HG02840 (cell line): ENCODE data around the gene FMNL1.

Source experiments
- ATAC-seq: cut with Tn5 transposase; IDR thresholded peaks from one replicate; pipeline ENCODE4 v1.9.1; 2021; ENCODE audit warnings: mild to moderate bottlenecking, moderate library complexity, moderate number of reproducible peaks; ENCODE audit not compliant: unreplicated experiment, low FRiP score

FMNL1 gene

DNA sequence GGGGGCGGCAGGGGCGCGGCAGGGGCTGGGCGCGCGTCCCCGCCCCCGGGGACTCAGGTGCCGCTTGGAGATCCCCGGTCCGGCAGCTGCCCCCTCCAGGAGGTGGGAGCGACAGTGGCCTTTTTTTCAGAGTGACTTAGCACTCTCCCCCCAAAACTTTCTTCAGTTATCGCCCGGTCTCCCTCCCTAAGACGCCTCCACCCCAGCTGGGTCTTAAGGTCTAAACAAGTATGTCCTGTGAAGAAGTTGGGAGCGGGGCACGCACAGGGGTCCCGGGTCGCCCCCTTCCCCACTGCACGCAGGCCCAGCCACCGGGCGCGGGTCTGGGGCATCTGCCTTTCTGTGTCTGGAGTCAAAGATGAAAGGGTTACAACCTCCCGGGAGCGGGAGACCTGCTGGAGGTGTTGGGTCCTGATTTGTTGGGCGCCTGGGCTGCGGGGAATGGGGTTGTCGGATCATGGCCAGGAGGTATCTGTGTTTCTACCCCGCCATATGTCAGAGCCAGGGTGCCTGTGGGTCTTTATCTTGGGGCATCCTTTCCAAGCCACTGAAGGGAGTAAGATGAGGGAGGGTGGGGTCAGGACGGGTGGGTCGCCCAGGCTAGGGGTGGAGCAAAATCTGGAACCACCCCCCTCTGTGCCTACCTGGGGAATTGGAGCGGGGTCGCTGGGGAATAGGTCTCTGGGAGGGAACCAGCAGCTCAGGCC, 757 bp downstream of the FMNL1 start:
- no peak for ATAC-seq

DNA sequence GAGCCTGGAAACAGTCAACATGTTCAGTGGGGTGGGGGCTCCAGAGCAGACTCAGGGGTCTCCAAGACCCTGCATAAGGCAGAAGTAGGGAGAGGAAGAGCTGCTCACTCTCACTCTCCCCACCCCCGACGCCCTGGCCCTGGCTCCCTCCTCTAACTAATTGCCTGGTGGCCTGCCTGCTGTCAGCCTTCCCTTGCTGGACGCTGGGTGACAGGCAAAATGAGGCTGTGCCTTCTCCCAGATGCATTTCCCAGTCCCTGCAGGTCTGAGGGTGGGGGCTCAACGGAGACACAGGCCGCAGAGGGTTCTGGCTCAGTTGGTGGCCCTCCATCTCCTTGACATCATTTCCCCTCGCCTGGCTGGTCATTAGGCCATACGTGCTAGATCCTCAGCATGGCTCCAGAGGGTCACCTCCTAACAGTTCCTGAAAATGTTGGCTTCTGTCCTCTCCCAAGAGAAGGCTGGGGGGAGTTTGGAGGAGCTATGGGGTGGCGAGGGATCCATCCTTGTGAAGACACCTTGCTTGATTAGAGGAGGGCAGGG, 1.4 kb downstream of the FMNL1 start:
- ATAC-seq = no peak

DNA sequence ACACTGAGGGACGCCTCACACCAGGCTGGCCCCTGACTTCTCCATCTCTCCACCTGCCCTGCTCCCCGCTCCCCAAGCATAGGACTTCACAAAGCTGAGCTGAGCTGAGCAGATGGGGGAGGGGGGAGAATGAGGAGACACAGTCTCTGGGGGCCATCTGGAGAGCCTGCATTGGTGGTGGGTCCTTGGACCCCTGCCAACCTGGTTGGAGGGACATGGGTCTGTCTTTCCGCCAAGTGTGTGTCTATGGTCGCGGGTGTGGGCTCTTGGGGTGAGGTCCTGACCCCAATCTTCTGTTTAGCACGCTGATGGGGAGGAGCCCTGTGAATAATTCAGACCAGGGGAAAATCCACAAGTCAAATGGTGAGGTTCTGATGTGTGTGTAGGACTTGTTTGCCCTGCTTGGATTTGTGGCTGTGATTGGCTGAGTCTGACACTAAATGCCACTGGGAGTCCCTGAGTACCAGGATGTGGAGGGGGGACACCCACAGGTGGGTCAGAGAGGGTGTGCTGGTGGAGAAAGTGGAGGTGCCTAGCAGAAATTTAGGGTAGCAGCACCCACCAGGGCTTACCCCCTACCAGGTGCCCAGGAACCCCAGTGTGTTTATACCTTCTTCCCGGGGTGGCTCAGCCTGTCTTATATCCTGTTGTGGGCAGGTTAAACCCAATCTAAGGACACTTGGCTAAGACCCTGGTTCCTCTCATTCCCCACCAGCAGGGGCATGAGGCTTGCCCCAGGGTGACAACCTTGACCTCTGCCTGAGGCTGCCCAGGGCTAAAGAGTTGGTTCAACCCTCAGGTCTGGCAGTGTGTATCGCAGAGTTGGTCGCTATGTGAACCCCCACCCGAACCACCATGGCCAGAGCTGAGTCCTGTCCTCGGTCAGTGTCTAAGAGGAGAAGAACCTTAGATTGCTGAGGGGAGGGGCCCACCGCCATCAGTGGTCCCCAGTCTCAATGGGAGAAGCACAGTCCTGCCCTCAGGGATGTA, 2.1 kb downstream of the FMNL1 start:
- no peak for ATAC-seq

DNA sequence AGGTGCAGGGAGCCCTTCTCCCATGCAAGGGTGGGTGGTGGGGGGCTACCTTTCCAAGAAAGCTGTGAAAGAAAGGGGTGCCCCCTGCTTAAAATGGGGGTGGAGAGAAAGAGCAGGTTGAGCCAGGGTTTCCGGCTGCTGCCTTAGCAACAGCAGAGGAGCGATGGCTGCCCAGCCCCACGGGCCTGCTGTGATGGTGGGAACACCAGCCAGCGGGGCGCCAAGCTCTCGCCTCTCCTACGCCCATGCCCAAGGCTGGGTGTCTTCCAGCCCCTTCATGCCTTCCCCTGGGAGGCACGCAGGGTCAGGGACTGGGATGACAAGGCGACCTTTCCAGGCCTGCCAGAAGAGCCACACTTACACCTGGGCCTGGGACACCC, 3.0 kb downstream of the FMNL1 start:
- no peak for ATAC-seq

DNA sequence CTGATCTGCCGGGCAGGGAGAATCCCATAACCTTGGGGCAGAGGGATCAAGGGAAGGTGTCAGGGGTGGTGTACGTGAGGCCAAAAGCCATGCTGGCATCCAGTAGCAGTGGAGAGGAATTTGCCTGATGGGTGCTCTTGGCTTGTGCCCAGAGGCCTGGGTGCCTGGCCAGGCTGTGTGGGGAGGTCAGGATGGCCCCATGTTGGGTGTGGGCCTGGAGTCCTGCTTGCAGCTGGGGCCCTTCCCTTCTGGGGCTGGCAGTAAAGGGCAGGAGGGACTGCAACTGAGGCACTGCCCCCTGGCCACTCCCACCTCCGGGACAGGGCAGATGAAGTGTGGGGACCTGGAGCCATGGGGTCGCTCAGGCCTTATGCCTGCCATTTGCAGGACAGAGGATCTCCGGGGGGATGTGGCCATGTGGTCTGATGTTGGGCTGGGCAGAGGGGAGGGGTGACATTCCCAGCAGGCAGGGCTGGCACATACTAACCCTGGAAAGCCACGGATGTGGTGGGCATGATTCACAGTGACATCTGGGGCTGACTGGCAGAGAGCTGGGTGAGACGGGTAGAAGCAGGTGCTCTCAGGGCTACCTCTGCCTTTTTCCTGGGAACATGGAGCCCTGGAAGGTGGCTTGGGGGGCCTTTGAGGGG, 3.5 kb downstream of the FMNL1 start:
- no peak for ATAC-seq

DNA sequence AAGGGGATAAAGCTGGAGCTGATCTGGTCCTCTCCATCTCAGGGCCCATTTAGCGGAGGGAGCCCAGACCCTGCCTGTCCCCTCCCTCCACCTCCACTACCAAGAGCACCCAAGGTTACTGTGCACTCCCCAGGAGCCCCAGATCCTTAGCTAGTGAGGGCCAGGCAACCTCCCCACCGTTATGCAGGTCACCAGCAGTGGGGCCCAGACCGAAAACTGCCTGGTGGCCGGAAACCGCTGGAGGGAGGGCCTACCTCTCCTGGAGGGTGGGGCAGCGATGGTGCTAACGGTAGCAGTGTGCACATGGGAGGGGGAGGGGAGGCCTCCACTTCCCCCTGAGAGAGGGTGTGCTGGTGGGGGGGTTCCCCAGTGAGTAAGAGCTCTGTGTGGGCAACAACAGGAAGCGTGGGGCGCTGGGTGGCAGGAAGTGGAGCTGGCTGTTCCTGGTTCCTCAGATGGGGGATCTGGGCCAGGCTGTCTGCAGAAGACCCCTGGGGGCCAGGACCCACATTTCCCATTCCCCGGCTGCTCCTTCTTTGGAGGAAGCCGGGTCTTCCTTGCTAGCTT, 4.4 kb downstream of the FMNL1 start:
- peak; percentile 43 for ATAC-seq

DNA sequence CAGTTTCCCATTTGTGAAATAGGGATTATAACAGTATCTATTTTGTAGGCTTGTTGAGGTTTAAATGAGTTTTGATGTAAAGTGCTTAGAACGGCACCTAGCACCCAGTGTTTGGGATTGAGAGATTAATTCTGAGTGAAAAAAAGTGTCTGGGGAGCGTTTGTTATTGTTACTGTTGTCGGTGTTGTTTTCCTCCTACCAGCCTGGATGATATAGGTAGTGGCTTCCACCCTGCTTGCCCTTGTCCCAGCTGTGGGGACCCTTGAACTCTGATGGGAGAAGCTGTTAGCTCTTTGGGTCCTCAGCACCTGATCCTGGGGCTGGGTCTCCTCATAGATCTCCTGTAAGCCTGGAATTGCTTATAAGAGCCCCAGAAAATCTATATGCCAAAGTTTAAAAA, 4.9 kb downstream of the FMNL1 start:
- ATAC-seq = no peak

DNA sequence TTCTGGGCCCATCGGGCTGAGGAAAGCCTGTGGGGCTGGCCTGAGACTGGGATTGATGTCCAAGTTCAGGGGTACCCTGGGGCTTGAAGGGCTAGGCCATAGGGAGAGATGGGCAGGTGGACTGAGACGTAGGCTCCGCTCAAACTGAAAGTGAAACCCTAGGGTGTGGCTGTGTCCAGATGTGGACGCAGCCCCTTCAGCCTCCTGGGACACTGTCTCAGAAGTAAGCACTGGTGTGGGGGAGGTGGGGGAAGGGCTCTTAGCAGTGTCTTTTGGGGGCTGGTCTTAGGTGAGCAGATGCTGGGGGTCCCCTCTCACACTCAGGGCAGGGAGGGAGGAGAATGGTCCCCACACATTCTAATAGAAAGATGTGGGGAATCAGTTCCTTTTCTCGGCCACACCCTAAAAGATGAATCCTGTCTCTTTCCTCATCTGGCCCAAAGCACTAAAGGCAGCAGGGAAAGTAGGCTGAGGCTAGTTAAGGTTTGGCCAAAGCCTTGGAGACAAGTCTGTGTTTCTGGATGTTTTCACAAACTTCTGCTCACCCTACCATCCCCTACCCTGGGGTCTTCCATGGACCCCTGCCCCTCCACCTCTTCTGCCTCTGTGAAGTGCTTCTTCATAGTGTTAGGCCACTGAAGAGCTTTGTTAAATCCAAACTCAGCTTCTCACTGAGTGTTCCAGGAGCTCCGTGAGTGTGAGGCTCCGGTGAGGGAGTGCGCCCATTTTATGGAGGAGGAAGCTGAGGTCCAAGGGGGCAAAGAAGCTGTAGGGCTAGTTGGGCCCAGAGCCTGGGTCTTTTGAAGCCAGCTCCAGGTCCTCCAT, 5.6 kb downstream of the FMNL1 start:
- ATAC-seq = no peak

DNA sequence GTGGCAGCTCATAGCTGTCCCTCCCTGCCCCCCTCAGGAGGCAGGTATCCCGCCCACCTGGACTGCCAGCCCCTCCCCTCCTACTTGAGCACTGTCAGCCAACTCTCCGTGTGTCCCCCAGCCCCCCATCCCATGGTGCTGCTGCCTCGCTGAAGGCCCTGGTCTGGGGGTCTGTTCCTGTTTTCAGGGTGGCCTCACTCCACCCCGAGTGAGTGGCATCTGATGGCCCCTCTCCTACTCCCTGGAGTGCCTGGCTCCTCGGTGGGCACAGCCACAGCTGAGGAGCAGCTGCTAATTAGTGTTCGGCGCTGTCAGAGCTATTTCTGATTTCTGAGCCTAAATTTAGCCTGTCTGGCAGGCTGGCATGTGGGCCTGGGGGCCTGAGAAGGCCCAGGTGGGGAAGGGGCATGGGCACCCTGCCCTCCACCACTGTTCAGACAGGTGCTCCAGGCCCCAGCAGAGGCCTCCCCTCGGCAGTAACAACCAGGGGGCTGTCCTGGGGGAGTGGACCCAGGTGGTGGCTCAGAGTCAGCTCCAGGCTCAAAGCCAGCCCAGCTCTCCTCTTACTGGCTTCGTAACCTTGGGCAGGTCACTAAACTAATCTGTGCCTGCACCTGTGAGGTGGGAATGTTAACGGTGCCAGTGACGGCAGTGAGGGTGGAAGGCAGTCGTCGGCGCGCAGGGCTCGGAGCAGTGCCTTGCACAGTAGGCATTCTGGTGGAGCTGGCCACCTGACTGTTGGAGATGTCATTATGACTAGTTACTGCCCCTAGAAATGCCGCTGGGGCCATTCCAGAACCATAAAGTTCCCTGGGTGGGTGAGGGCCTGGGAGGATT, 6.5 kb downstream of the FMNL1 start:
- no peak for ATAC-seq

DNA sequence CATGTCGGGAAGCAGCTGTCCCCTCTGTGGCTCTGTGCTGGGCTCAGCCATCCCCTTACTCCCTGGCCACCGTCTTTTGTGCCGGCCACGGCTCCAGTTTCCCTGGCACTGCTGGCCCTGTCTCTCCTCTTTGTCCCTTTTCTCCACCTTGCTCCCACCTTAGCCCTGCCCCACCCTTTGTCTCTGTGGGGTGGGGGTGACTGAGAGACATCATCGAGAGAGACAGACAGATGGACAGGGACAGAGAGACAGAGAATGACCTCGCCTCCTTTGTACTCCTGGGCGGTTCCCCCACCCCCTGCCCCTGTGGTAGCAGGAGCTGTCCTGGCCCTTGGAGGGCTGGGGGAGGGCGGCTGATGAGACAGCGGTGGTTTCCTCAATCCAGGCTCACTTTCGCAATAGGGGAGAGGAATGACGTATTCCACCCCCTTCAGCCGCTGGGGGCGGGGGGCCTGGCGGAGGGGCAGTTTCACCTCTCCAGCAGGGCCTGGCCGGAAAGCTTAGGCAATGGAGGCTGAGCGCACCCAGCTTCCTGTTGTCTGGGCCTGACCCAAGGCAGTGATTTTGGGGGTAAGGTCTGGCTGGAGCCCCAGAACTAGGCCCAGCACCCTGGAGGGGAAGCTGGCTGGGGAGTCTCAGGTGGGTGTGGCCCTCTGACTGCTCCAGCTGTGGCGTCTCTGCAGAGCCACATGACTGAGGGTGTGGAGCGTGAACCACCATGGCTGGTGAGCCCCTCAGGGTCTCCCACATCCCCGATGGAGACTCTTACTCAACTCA, 7.3 kb downstream of the FMNL1 start:
- ATAC-seq = no peak

DNA sequence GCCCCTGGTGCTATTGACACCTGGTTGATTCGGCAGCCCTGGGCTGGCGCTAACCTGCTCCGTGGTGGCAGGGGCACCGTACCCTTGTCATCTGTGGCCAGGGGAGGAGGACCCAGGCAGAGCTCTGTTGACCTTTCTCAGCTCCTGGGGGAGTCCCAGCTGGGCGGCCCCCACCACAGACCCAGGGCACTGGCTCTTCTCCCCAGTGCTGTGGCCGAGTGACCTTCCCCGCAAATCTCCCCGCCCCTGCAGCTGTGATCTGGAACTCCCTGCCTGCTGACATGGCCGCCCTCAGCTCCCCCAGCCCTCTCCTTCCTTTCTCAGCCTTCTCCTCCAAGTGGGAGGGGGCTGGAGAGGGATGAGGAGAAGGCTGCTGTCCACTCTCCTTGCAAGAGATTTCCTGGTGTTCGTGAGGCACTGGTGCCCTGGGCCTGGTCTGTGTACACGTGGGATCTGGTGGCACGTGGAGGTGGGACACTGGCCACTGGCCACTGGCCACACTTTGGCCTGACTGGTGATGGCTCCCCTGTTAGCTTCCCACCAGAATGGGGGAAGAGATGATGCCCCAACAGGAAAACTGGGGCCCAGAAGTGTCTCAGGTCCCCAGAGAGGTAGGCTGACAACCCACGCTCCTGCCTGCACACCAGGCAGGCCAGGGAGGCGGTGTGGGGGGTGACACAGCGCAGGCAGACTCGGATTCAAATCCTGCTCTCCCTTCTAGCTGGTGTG, 8.2 kb downstream of the FMNL1 start:
- ATAC-seq = no peak

DNA sequence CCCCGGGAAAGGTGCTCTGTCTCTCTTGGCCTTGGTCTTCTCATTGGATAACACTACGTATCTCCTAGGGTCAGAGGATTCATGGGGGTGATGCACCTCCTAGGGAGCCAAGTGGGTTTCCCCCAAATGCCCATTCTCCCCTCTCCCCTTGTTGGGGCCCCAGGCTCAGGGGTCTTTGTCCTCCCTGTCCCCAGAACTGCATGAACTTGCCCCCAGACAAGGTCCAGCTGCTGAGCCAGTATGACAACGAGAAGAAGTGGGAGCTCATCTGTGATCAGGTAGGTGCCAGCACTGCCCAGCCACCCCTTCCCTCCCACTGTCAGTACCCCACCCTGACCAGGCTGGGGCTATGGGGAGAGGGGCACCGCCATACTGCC, 8.7 kb downstream of the FMNL1 start:
- no peak for ATAC-seq

DNA sequence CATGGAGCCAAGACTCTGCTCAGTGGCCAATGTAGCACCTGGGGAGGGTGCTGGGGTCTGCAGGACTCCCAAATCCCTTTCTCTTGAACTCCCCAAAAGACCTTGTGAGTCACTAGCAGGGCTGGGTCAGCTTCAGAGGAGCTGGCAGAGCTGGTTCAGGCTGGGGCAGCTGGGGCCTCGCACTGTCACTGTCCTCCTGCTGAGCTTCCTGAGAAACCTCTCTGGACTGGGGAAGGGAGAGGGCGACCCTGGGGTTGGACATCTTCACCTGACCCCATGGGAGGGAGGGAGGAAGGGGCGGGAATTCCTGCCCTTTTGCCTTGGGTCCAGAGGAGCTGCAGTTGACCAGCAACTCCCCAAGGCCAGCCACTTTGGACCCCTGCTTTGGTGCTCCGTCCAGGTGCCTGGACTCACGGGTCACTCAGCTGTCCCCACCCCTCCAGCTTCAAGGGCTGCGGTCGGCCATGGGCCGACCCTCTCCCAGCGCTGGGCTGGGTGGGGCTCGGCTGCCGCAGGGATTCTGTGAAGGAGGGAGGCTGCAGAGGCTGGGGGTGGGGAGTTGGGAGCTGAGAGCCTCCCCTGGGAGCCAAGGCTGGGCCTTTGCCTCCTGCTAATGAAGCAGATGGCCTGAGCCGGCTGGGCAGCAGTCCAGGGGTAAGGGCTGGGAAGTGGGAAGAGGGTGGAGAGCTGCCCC, 9.2 kb downstream of the FMNL1 start:
- no peak for ATAC-seq

DNA sequence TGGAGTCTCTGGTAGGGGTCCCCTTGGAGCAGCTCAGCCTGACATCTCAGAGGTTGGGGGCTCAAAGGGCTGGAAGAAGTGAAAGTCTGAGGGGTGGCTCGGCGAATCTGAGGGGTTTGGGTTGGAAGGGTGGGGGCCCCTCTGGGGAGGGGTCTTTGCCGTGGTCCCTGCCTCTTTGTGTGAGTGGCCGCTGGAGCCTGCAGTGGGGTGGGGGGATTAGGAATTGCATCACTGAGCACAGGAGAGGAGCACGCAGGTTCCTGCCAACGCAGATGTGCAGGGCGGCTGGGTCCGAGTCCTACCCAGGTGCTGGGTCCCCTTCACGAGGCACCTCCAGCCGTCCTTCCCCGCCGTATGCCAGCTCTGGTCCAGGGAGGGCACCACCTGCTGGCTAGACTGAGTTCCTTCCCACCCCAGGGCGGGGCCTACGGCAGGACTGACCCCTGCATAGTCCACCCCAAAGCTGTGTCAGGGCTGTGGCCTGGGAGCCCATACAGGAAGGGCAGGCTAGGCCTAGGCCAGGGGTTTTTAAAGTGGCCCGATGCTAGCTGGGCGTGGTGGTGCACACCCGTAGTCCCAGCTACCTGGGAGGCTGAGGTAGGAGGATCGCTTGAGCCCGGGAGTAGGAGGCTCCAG, 9.9 kb downstream of the FMNL1 start:
- no peak for ATAC-seq

DNA sequence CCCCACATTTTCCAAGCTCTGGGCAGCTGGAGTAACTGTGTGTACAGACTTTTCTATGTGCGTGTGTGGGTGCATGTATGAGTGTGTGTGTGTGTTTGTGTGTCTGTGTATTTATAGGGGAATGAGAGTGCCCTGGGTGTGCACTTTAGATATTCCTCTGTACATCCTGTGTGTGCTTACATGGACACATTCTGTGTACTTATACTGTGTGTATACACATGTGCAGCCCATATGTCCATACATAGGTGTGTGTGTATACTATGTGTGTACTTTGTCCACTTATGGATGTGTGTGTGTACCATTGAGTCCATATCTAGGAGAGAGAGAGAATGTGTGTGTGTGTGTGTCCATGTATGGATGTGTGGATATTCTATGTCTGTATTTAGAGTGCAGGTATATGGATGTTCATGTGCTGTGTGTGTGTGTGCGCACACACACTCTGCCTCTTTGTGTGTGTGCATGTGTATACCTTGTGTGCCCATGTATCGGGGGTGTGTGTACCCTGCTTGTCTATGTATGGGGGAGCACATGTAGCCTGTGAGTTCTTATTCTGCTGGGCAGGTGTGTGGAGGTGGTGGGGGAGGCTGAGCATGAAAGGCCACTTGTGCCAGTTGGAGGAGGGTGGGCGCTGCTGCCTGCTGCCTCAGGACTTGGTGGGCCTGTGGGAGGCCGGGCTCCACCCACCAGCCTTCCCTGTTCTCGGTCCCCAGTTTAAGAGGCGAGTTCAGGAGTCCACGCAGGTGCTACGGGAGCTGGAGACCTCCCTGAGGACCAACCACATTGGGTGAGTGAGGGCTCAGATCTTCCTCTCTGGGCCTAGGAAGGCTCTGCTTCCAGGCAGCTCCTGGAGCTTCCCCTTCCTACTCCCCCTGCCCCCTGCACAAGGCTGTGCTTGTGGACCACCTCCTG, 11.1 kb downstream of the FMNL1 start:
- ATAC-seq = no peak
